Thymus (tissue), 11 donors: Measurements from ENCODE around the gene DISP2. TPM values are rescaled to one million over a fixed set of nuclear protein-coding genes. Genes with fewer than 3 reads are reported as not detected.

Experiments used
- DNase-seq, 9 donors: peaks; one replicate each; pipeline ENCODE4 v3.0.0-alpha.2; 2013; ENCODE audit warnings: low spot score in 9 of 9, low read depth in 6 of 9, missing footprints in 1 of 9
- H3K27ac ChIP-seq, 2 donors: one replicate each; pipeline ENCODE4 v1.5.1; 2013; ENCODE audit warnings: control low read depth in 1 of 2, low read depth in 1 of 2, low read length in 1 of 2, mild to moderate bottlenecking in 1 of 2, moderate library complexity in 1 of 2
- H3K27me3 ChIP-seq, 2 donors: one replicate each; pipeline ENCODE4 v1.5.1; 2013; ENCODE audit warnings: low read length in 1 of 2; ENCODE audit not compliant: control insufficient read depth in 2 of 2, insufficient read depth in 1 of 2
- H3K36me3 ChIP-seq, 2 donors: one replicate each; pipeline ENCODE4 v1.5.1; 2013; ENCODE audit warnings: low read length in 1 of 2, mild to moderate bottlenecking in 1 of 2, moderate library complexity in 1 of 2; ENCODE audit not compliant: control insufficient read depth in 2 of 2, insufficient read depth in 2 of 2
- H3K4me1 ChIP-seq, 2 donors: one replicate each; pipeline ENCODE4 v1.5.1; 2013; ENCODE audit warnings: low read length in 2 of 2; ENCODE audit not compliant: control insufficient read depth in 2 of 2, insufficient read depth in 2 of 2
- H3K4me3 ChIP-seq, 2 donors: one replicate each; pipeline ENCODE4 v1.5.1; 2013; ENCODE audit warnings: low read length in 2 of 2, control low read depth in 1 of 2, mild to moderate bottlenecking in 1 of 2
- H3K9me3 ChIP-seq, 2 donors: one replicate each; pipeline ENCODE4 v1.5.1; 2013; ENCODE audit warnings: low read length in 1 of 2, mild to moderate bottlenecking in 1 of 2; ENCODE audit not compliant: control insufficient read depth in 2 of 2, insufficient read depth in 1 of 2
- WGBS: extraction: QIAGEN DNeasy Blood & Tissue Kit; methylation state at CpG from one replicate; pipeline ENCODE4 v1.1.7; 2013; 5-methylcytosine and 5-hydroxymethylcytosine counted together
- polyA plus RNA-seq: library from polyadenylated mRNA; stranded (reverse); fragments of 200-250 nt; gene quantifications from one replicate; pipeline ENCODE4 v1.2.3, GENCODE V29; 2013
- total RNA-seq: library from RNA; stranded (reverse); fragments of 120-200 nt; gene quantifications from one replicate; pipeline ENCODE4 v1.2.4, GENCODE V29; 2013
- donor health status: healthy.

DISP2 gene
- total and polyA plus RNA-seq, 2 donors, result 0.19 to 0.55 TPM

DNA sequence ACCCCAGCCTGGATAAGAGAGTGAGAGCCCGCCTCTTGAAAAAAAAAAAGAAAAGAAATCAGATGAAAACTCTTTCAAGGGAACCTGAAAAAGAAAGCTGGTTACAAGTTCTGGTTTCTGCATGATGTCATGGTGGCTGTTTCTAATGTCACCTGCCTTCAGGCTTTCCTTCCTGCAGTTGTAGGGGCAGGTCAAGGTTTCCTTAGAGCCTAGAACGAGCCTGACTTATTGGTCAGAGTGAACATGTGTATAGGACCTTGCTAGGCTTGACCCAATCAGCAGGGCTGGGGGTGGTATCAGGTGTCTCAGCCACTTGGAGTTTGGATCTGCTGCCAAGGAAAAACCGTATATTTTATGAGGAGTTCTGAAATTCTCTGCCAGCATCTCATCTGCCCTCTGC is 51.3 kb downstream of the DISP2 start:
- peaks cover 54 to 56% of the 10 kb centered on the region in 2 donors for H3K36me3 ChIP-seq
- WGBS, result 95% methylated on average over 3 of the region's 3 CpGs

DNA sequence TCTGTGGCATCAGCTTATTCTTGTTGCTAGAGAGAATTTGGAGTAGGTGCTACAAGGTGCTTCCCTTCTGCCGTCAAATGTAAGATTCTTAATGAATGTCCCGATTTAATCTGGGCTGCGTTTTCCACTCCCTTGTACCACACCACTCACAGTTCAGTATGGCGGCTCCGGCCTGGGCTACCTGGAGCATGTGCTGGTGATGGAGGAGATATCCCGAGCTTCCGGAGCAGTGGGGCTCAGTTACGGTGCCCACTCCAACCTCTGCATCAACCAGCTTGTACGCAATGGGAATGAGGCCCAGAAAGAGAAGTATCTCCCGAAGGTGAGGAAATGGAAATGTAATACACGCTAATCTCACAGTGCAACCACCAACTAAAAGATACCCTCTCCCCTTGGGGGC is 52.5 kb downstream of the DISP2 start:
- WGBS, result 97% methylated on average over 11 of the region's 11 CpGs
- H3K27me3 ChIP-seq, result no peaks in the 10 kb centered on the region
- no peak for DNase-seq
- no peak overlapping the region for H3K27ac ChIP-seq
- peaks cover 2 to 11% of the 10 kb centered on the region in 2 donors for H3K4me1 ChIP-seq
- peaks cover 1 to 2% of the 10 kb centered on the region in 2 donors for H3K9me3 ChIP-seq
- H3K36me3 ChIP-seq, result peaks cover 65 to 67% of the 10 kb centered on the region in 2 donors
- no peak overlapping the region for H3K4me3 ChIP-seq

More for the DNA sequence above, 51.3 kb downstream of the DISP2 start:
- DNase-seq, result no peak
- no peak overlapping the region for H3K4me3 ChIP-seq
- no peak overlapping the region for H3K27ac ChIP-seq
- no peaks in the 10 kb centered on the region for H3K27me3 ChIP-seq
- H3K4me1 ChIP-seq, result peaks cover 7 to 17% of the 10 kb centered on the region in 2 donors
- peaks cover 0 to 2% of the 10 kb centered on the region in 2 donors for H3K9me3 ChIP-seq

DNA sequence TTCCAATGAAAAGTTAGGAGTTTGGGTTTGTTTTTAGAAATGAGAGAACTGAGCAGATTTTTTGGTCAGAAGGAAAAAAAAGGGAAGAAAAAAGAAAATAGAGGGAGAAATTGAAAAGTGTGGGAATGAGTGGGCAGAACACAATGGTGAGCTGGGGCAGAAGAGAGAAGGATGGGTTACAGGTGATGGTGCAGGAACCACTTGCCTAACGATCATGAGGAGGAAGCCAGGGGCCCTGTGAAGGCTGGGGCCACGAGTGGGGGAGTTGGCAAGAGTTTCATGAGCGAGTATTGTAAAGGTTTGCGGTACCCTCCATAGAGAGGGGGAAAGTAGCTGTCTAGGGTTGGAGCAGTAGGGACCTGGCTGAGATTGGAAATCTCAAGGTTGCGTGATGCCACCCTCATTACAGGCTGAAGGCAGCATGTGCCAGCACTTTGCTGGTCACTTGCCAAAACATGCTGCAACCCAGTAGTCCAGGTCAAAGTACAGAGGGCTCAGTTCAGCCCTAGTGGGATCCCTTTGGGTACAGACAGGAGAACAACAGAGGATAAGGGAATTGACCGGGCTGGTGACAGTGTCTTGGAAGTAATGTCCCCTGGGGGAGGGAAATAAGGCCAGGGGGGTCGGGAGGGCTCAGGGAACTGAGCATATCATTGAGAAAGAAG is 54.2 kb downstream of the DISP2 start:
- Histone ChIP-seq H3K27ac (no peak overlapping the region), H3K27me3 (no peaks in the 10 kb centered on the region), H3K4me3 (no peak overlapping the region), H3K36me3 (peaks cover 77 to 81% of the 10 kb centered on the region in 2 donors), H3K9me3 (peaks cover 0 to 1% of the 10 kb centered on the region in 2 donors), H3K4me1 (peaks cover 0 to 3% of the 10 kb centered on the region in 2 donors)
- DNase-seq, result no peak
- WGBS, result 97% methylated on average over 7 of the region's 7 CpGs

DNA sequence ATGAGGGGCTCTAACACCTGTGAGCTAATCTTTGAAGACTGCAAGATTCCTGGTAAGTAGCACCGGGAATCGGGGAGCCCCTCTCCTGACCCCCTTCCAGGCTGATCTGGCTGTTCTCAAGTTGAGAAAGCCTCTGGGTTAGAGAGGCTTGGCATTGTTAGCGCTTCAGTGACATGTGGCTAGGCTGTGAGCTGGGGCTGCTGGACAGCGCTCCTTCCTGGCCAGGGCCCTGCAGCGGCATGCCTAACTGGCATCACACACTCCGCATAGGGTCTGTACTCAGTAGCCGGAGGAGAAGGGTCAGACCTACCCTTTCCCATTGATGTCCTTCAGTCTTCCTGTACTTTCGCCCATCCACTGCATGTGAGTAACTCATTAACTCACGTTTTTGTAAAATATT is 55.0 kb downstream of the DISP2 start:
- DNase-seq, result no peak
- H3K27ac ChIP-seq, result no peak overlapping the region
- WGBS, result 97% methylated on average over 9 of the region's 9 CpGs
- H3K4me1 ChIP-seq, result no peaks in the 10 kb centered on the region
- peaks cover 0 to 1% of the 10 kb centered on the region in 2 donors for H3K9me3 ChIP-seq
- peaks cover 82 to 83% of the 10 kb centered on the region in 2 donors for H3K36me3 ChIP-seq
- H3K4me3 ChIP-seq, result no peak overlapping the region
- no peaks in the 10 kb centered on the region for H3K27me3 ChIP-seq

DNA sequence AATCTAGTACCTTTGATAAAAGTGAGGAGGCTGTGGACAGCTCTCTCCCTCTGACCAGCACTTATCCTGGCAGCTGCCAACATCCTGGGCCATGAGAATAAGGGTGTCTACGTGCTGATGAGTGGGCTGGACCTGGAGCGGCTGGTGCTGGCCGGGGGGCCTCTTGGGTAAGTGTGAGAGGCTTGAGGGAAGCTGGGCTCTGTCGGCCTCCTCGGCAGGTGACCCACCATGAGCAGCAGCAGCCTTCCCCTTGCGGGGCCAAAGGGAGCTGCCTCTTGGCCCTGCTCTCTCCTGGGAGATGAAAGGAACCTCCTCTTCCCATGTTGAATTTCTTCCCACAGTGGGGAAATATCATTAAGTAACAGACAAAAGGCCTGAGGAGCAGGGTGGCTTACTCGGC is 56.8 kb downstream of the DISP2 start:
- WGBS, result 98% methylated on average over 7 of the region's 7 CpGs
- H3K36me3 ChIP-seq, result peaks cover 77 to 82% of the 10 kb centered on the region in 2 donors
- H3K4me1 ChIP-seq, result no peaks in the 10 kb centered on the region
- no peak overlapping the region for H3K4me3 ChIP-seq
- H3K9me3 ChIP-seq, result peaks cover 0 to 1% of the 10 kb centered on the region in 2 donors
- no peak for DNase-seq
- no peak overlapping the region for H3K27ac ChIP-seq
- no peaks in the 10 kb centered on the region for H3K27me3 ChIP-seq

DNA sequence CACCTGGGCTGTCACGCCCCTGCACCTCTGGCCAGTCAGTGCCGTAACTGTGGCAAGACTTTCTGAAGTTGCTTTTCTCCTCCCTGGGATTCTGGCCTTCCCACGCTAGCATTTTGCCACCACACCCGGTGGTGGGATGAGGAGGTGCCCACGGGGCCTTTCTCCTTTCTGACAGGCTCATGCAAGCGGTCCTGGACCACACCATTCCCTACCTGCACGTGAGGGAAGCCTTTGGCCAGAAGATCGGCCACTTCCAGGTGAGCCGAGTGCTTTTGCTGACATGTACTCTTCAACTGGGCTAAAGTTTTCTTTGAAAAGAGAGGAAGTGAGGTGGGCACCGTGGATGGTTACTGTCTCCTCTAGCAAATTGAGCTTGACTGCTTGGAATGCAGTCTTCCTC is 57.2 kb downstream of the DISP2 start:
- DNase-seq, result no peak
- Histone ChIP-seq H3K36me3 (peaks cover 74 to 80% of the 10 kb centered on the region in 2 donors), H3K4me3 (no peak overlapping the region), H3K27ac (no peak overlapping the region), H3K27me3 (no peaks in the 10 kb centered on the region), H3K9me3 (peaks cover 0 to 1% of the 10 kb centered on the region in 2 donors), H3K4me1 (no peaks in the 10 kb centered on the region)
- 97% methylated on average over 10 of the region's 10 CpGs for WGBS

DNA sequence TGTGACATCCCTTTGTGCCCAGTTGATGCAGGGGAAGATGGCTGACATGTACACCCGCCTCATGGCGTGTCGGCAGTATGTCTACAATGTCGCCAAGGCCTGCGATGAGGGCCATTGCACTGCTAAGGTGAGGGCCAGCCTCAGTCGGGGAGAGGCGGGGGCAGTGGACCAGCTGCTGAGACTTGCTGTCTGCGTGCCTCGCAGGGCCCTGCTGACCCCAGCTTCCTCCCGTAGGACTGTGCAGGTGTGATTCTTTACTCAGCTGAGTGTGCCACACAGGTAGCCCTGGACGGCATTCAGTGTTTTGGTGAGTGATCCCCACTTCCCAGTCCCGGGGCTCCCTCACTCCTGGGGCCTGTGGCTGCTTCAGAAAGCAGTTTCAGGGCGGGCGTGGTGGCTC is 58.0 kb downstream of the DISP2 start:
- no peaks in the 10 kb centered on the region for H3K27me3 ChIP-seq
- no peaks in the 10 kb centered on the region for H3K4me1 ChIP-seq
- peaks cover 65 to 72% of the 10 kb centered on the region in 2 donors for H3K36me3 ChIP-seq
- no peak for DNase-seq
- 98% methylated on average over 14 of the region's 14 CpGs for WGBS
- no peak overlapping the region for H3K27ac ChIP-seq
- peaks cover 0 to 1% of the 10 kb centered on the region in 2 donors for H3K9me3 ChIP-seq
- H3K4me3 ChIP-seq, result no peak overlapping the region

DNA sequence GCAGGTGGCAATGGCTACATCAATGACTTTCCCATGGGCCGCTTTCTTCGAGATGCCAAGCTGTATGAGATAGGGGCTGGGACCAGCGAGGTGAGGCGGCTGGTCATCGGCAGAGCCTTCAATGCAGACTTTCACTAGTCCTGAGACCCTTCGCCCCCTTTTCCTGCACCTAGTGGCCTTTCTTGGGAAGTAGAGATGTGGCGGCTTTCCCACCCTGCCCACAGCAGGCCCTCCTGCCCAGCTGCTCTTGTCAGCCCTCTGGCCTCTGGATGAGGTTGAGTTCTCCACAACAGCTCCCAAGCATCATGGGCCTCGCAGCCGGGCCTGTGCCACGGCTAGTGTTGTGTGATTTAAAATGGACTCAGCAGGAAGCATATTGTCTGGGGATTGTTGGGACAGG is 60.1 kb downstream of the DISP2 start:
- H3K9me3 ChIP-seq, result peaks cover 0 to 1% of the 10 kb centered on the region in 2 donors
- H3K4me3 ChIP-seq, result no peak overlapping the region
- H3K36me3 ChIP-seq, result peaks cover 45 to 51% of the 10 kb centered on the region in 2 donors
- DNase-seq, result no peak
- no peak overlapping the region for H3K27ac ChIP-seq
- peaks cover 0 to 5% of the 10 kb centered on the region in 2 donors for H3K27me3 ChIP-seq
- H3K4me1 ChIP-seq, result peaks cover 0 to 5% of the 10 kb centered on the region in 2 donors
- WGBS, result 97% methylated on average over 10 of the region's 10 CpGs

DNA sequence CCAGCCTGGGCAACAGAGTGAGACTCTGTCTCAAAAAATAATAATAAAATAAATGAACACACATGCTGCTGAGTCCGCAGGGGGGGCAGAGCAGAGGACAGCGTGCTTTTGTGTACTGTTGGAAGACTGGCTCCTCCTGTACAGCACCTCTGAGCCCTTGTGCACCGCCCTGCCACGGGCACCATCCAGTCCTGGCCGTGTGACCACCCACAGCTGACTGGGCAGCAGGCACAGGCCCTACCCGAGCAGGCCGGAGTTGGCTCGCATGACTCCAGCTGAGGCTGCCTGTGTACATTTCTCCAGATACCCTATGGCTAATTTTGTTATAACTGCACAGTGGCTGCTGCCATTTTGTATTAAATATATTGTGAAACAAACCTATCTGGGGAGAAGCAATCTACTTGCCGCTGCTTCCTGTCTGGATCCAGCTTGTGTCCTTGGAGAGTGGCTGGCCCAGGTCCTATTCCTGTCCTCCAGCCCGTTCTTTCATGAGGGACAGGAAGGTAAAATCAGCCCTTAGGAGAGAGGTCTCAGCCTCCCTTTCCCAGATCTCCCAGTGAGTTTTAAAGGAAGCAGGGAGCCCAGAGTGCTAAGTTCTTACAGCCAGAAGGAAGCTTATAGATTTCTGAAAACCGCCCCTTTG is 62.2 kb downstream of the DISP2 start:
- Histone ChIP-seq H3K4me3 (no peak overlapping the region), H3K27me3 (peaks cover 0 to 5% of the 10 kb centered on the region in 2 donors), H3K4me1 (peaks cover 0 to 5% of the 10 kb centered on the region in 2 donors), H3K9me3 (no peaks in the 10 kb centered on the region), H3K27ac (no peak overlapping the region), H3K36me3 (peaks cover 27 to 30% of the 10 kb centered on the region in 2 donors)
- WGBS, result 97% methylated on average over 11 of the region's 11 CpGs
- no peak for DNase-seq
